ENCODE measurements around the gene CDH4. TPM values are rescaled to one million over a fixed set of nuclear protein-coding genes. Genes with fewer than 3 reads are reported as not detected.

CDH4 gene
- total and polyA plus RNA-seq, 9 of the 15 experiments (the other 6 are each of a cell fraction or from before 2014, with no cell fraction given) = 0.04 TPM; not detected in 8

- TF ChIP-seq MBD2 (IDR thresholded peaks at IDR 0.05; ENCODE audit: borderline replicate concordance, low read depth) = no peak
Measured at GRCh38 chr20:61464307-61465303, 212.5 kb downstream of the CDH4 start (continued).

GRCh38 chr20:61475729-61476128 is 223.7 kb downstream of the CDH4 start:
- CTCF ChIA-PET (ENCODE audit: low intra/inter-chr PET ratio) = no interaction called here
- TF ChIP-seq TCF3 (CRISPR knock-in tag; IDR thresholded peaks at IDR 0.05) (no peak), MAFK (IDR thresholded peaks at IDR 0.05; ENCODE audit: low read length) (no peak), POLR3G (IDR thresholded peaks at IDR 0.05; ENCODE audit: extremely low read depth, insufficient read length, insufficient replicate concordance) (no peak), XRCC3 (IDR thresholded peaks at IDR 0.05) (no peak)
- TF ChIP-seq, protein P1, sequence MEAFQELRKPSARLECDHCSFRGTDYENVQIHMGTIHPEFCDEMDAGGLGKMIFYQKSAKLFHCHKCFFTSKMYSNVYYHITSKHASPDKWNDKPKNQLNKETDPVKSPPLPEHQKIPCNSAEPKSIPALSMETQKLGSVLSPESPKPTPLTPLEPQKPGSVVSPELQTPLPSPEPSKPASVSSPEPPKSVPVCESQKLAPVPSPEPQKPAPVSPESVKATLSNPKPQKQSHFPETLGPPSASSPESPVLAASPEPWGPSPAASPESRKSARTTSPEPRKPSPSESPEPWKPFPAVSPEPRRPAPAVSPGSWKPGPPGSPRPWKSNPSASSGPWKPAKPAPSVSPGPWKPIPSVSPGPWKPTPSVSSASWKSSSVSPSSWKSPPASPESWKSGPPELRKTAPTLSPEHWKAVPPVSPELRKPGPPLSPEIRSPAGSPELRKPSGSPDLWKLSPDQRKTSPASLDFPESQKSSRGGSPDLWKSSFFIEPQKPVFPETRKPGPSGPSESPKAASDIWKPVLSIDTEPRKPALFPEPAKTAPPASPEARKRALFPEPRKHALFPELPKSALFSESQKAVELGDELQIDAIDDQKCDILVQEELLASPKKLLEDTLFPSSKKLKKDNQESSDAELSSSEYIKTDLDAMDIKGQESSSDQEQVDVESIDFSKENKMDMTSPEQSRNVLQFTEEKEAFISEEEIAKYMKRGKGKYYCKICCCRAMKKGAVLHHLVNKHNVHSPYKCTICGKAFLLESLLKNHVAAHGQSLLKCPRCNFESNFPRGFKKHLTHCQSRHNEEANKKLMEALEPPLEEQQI (IDR thresholded peaks at IDR 0.05) = no peak
- FAIRE-seq (no peak), ATAC-seq (no peak), DNase-seq (ENCODE audit: extremely low read depth in 1 of 4, low spot score in 3 of 4) (no peak)
- no peak overlapping the region for H3K4me3 ChIP-seq
- no peak overlapping the region for H3K9ac ChIP-seq (ENCODE audit: insufficient read depth in 1 of 2, low read depth in 2 of 2, low read length in 2 of 2)
- 0% methylated on average over 7 of the region's 7 CpGs for WGBS (ENCODE audit: insufficient coverage, low coverage, missing lambda C conversion rate)
- H4K20me1 ChIP-seq (replicated peaks; ENCODE audit: control insufficient read depth, insufficient read depth, low read length) = 0 out of 2 replicates have a peak, but pooled peaks cover 6% of the 10 kb centered on the region
- H2AFZ ChIP-seq (ENCODE audit: low read depth, low read length) = no peak overlapping the region
- H3K9me3 ChIP-seq (replicated peaks; ENCODE audit: control insufficient read depth, insufficient read depth, low read depth, low read length) = no peaks in the 10 kb centered on the region
- peaks cover 0 to 21% of the 10 kb centered on the region in 2 experiments; a peak in 2 of 5 replicates for H3K27me3 ChIP-seq (ENCODE audit: control insufficient read depth in 2 of 2, insufficient read depth in 2 of 2, low read length in 2 of 2)
- no TSS peak for BruUV-seq (replicated peaks)
- POLR2A ChIA-PET = no interaction called here
- no peaks in the 10 kb centered on the region for H3K4me1 ChIP-seq (replicated peaks in 1 of 2; ENCODE audit: control insufficient read depth in 2 of 2, insufficient read depth in 2 of 2, low read length in 2 of 2)
- no peak overlapping the region for H3K27ac ChIP-seq (ENCODE audit: extremely low read depth, low read depth, low read length)
- no peaks in the 10 kb centered on the region for H3K9me1 ChIP-seq (ENCODE audit: control insufficient read depth, insufficient read depth, low read length)
- intact Hi-C loops (cut with micrococcal nuclease) (no loop called here), in situ Hi-C loops (cut with MboI) (no loop called here)
- no peaks in the 10 kb centered on the region for H3K79me2 ChIP-seq (ENCODE audit: control insufficient read depth, insufficient read depth, low read length)
- no peaks in the 10 kb centered on the region for H3K36me3 ChIP-seq (ENCODE audit: control insufficient read depth, insufficient read depth, low read length)
- H3K4me2 ChIP-seq (ENCODE audit: insufficient read depth, low read length) = no peak overlapping the region
